ENCODE data around the gene COBL. TPM values are rescaled to one million over a fixed set of nuclear protein-coding genes. Genes with fewer than 3 reads are reported as not detected.

Gene COBL
- total and polyA plus RNA-seq, 9 of the 15 experiments (the other 6 are each of a cell fraction or from before 2014, with no cell fraction given) = 0.01 to 2.4 (median 0.09) TPM; not detected in 3

DNA sequence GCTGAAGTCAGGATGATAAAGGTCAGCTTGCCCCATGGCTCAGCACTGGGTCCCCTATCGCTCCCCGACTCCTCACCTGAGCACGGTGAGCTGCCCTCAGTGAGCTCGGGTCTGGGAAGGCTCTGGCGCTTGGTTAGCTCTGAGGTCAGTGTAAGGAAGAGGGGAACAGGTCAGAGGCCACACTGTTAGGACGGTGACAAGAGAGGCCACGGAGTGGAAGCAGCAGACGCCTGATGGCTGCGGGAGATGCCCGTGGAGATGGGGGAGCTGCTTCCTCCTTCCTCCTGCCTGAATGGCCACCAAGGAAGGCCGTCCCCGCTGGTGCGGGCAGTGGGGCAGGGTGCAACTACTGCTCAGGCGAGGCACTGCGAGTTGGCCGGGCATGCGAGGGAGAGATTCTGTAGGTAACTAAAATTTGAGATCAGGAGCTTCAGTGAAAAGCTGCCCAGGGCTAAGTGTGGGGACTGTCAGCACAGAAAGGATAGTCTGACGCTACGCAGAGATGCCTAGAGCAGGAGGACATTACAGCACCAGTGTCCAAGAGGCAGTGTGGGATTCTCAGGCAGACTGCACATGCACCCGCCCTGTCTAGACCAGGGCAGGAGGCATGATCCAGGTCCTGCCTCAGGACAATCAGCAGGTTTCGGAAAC lies 302.6 kb downstream of the COBL start:
- Histone ChIP-seq H3K4me3 (no peak overlapping the region), H3K4me2 (ENCODE audit: insufficient read depth, low read length) (no peak overlapping the region), H3K9me1 (ENCODE audit: control insufficient read depth, insufficient read depth, low read length) (no peaks in the 10 kb centered on the region), H3K27ac (ENCODE audit: extremely low read depth, low read depth, low read length) (no peak overlapping the region), H2AFZ (ENCODE audit: low read depth, low read length) (no peak overlapping the region), H3K9ac (ENCODE audit: insufficient read depth in 1 of 2, low read depth in 2 of 2, low read length in 2 of 2) (no peak overlapping the region), H3K79me2 (ENCODE audit: control insufficient read depth, insufficient read depth, low read length) (no peaks in the 10 kb centered on the region), H3K27me3 (ENCODE audit: control insufficient read depth in 2 of 2, insufficient read depth in 2 of 2, low read length in 2 of 2) (peaks cover 5 to 70% of the 10 kb centered on the region in 2 experiments; a peak in 4 of 5 replicates), H3K4me1 (replicated peaks in 1 of 2; ENCODE audit: control insufficient read depth in 2 of 2, insufficient read depth in 2 of 2, low read length in 2 of 2) (peaks cover 0 to 3% of the 10 kb centered on the region in 2 experiments; a peak in 1 of 5 replicates), H3K36me3 (ENCODE audit: control insufficient read depth, insufficient read depth, low read length) (no peaks in the 10 kb centered on the region), H3K9me3 (replicated peaks; ENCODE audit: control insufficient read depth, insufficient read depth, low read depth, low read length) (no peaks in the 10 kb centered on the region), H4K20me1 (replicated peaks; ENCODE audit: control insufficient read depth, insufficient read depth, low read length) (peaks cover 5% of the 10 kb centered on the region)
- TF ChIP-seq FOXA1 (IDR thresholded peaks at IDR 0.05; ENCODE audit: borderline replicate concordance) (no peak), SMARCB1 (IDR thresholded peaks at IDR 0.05; ENCODE audit: insufficient read length, low read depth) (no peak), GABPB1 (CRISPR knock-in tag; IDR thresholded peaks at IDR 0.05) (no peak), FUS (optimal IDR thresholded peaks at IDR 0.05; ENCODE audit: low read depth, low read length) (no peak), ZNF583 (CRISPR knock-in tag; IDR thresholded peaks at IDR 0.05) (no peak), KHSRP (IDR thresholded peaks at IDR 0.05) (no peak), ETV1 (tag; conservative IDR thresholded peaks at IDR 0.05; ENCODE audit: low read depth) (no peak), CBFB (CRISPR knock-in tag; IDR thresholded peaks at IDR 0.05) (no peak), ZNF282 (CRISPR knock-in tag; IDR thresholded peaks at IDR 0.05) (no peak), ZNF445 (CRISPR knock-in tag; IDR thresholded peaks at IDR 0.05; ENCODE audit: low read depth) (no peak), SRSF1 (IDR thresholded peaks at IDR 0.05; ENCODE audit: low read depth, low read length) (no peak), ZNF253 (CRISPR knock-in tag; conservative IDR thresholded peaks at IDR 0.05) (no peak), SRSF9 (IDR thresholded peaks at IDR 0.05; ENCODE audit: borderline replicate concordance, low read depth, low read length) (no peak), HNRNPH1 (optimal IDR thresholded peaks at IDR 0.05; ENCODE audit: low read depth, low read length) (no peak)
- TF ChIP-seq, protein P1, sequence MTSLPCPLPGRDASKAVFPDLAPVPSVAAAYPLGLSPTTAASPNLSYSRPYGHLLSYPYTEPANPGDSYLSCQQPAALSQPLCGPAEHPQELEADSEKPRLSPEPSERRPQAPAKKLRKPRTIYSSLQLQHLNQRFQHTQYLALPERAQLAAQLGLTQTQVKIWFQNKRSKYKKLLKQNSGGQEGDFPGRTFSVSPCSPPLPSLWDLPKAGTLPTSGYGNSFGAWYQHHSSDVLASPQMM (CRISPR knock-in tag; IDR thresholded peaks at IDR 0.05) = no peak
- TF ChIP-seq, protein P2, sequence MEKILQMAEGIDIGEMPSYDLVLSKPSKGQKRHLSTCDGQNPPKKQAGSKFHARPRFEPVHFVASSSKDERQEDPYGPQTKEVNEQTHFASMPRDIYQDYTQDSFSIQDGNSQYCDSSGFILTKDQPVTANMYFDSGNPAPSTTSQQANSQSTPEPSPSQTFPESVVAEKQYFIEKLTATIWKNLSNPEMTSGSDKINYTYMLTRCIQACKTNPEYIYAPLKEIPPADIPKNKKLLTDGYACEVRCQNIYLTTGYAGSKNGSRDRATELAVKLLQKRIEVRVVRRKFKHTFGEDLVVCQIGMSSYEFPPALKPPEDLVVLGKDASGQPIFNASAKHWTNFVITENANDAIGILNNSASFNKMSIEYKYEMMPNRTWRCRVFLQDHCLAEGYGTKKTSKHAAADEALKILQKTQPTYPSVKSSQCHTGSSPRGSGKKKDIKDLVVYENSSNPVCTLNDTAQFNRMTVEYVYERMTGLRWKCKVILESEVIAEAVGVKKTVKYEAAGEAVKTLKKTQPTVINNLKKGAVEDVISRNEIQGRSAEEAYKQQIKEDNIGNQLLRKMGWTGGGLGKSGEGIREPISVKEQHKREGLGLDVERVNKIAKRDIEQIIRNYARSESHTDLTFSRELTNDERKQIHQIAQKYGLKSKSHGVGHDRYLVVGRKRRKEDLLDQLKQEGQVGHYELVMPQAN (IDR thresholded peaks at IDR 0.05; ENCODE audit: borderline replicate concordance) = no peak
- DNase-seq (ENCODE audit: extremely low read depth in 1 of 4, low spot score in 3 of 4) (no peak), ATAC-seq (no peak; the same call in 1 of the 3 replicates), FAIRE-seq (no peak)
- POLR2A ChIA-PET = interaction anchor here (0.6 kb wide), 1 partner anchor 159 kb away, joined by 4 read pairs; no protein-coding TSS in a partner anchor
- whole genome bisulfite sequencing (ENCODE audit: insufficient coverage, low coverage, missing lambda C conversion rate) = 1% methylated on average over 15 of the region's 21 CpGs
- no TSS peak for BruUV-seq (replicated peaks)
- intact Hi-C loops (cut with micrococcal nuclease) = no loop called here
- in situ Hi-C loops (cut with MboI) = no loop called here
- CTCF ChIA-PET (ENCODE audit: low intra/inter-chr PET ratio) = no interaction called here
